Trophoblast cell (in vitro differentiated cells and primary cell): ENCODE measurements around the gene TSHZ3.

Experiments
- DNase-seq, 2 donors: peaks; one replicate each; pipeline ENCODE4 v3.0.0-alpha.2; 2016
- H2AFZ ChIP-seq: 2 replicates; pipeline ENCODE4 v1.6.1; 2013; ENCODE audit warnings: low read length, moderate library complexity, mild to moderate bottlenecking; ENCODE audit not compliant: insufficient read depth, poor library complexity
- H2AK5ac ChIP-seq: 2 replicates; pipeline ENCODE4 v1.6.1; 2013; ENCODE audit warnings: mild to moderate bottlenecking, low read length
- H2BK120ac ChIP-seq: 2 replicates; pipeline ENCODE4 v1.6.1; 2013; ENCODE audit warnings: low read length, mild to moderate bottlenecking, moderate library complexity; ENCODE audit not compliant: insufficient read depth, poor library complexity
- H2BK12ac ChIP-seq: 2 replicates; pipeline ENCODE4 v1.6.1; 2013; ENCODE audit warnings: mild to moderate bottlenecking, low read length, moderate library complexity
- H2BK5ac ChIP-seq: 2 replicates; pipeline ENCODE4 v1.6.1; 2013; ENCODE audit warnings: low read length, low read depth, moderate library complexity, mild to moderate bottlenecking; ENCODE audit not compliant: poor library complexity
- H3K14ac ChIP-seq: 2 replicates; pipeline ENCODE4 v1.6.1; 2013; ENCODE audit warnings: mild to moderate bottlenecking, low read length
- H3K18ac ChIP-seq: 2 replicates; pipeline ENCODE4 v1.6.1; 2013; ENCODE audit warnings: mild to moderate bottlenecking, low read length
- H3K23ac ChIP-seq: 2 replicates; pipeline ENCODE4 v1.6.1; 2013; ENCODE audit warnings: low read length
- H3K27ac ChIP-seq: 2 replicates; pipeline ENCODE4 v1.5.1; 2013; ENCODE audit warnings: low read depth, mild to moderate bottlenecking, inconsistent platforms, low read length, moderate library complexity
- H3K27me3 ChIP-seq: 2 replicates; pipeline ENCODE4 v1.6.1; 2013; ENCODE audit warnings: inconsistent platforms, mild to moderate bottlenecking, low read length, moderate library complexity; ENCODE audit not compliant: insufficient read depth
- H3K36me3 ChIP-seq, 2 experiments: 1 replicate in 1 of 2; 2 replicates in 1 of 2; pipeline ENCODE4 v1.6.1; 2013; ENCODE audit warnings: low read length in 2 of 2, mild to moderate bottlenecking in 2 of 2, moderate library complexity in 1 of 2; ENCODE audit not compliant: insufficient read depth in 2 of 2, control insufficient read depth in 1 of 2
- H3K4ac ChIP-seq: 2 replicates; pipeline ENCODE4 v1.6.1; 2013; ENCODE audit warnings: low read depth, mild to moderate bottlenecking, low read length, moderate library complexity
- H3K4me1 ChIP-seq, 2 experiments: 1 replicate in 1 of 2; 2 replicates in 1 of 2; pipeline ENCODE4 v1.6.1; 2013; ENCODE audit warnings: low read length in 2 of 2, mild to moderate bottlenecking in 2 of 2, moderate library complexity in 1 of 2; ENCODE audit not compliant: insufficient read depth in 2 of 2, control insufficient read depth in 1 of 2
- H3K4me2 ChIP-seq: 2 replicates; pipeline ENCODE4 v1.6.1; 2013; ENCODE audit warnings: inconsistent platforms, mild to moderate bottlenecking, low read length, moderate library complexity
- H3K4me3 ChIP-seq: 2 replicates; pipeline ENCODE4 v1.5.1; 2013; ENCODE audit warnings: mild to moderate bottlenecking, low read depth, low read length, inconsistent platforms
- H3K79me1 ChIP-seq: one replicate; pipeline ENCODE4 v1.6.1; 2013; ENCODE audit warnings: low read length
- H3K79me2 ChIP-seq: 2 replicates; pipeline ENCODE4 v1.6.1; 2013; ENCODE audit warnings: low read length, mild to moderate bottlenecking; ENCODE audit not compliant: control insufficient read depth, insufficient read depth, poor library complexity
- H3K9ac ChIP-seq: 2 replicates; pipeline ENCODE4 v1.6.1; 2013; ENCODE audit warnings: mild to moderate bottlenecking, low read length
- H3K9me3 ChIP-seq: 2 replicates; pipeline ENCODE4 v1.6.1; 2013; ENCODE audit warnings: low read depth, mild to moderate bottlenecking, control low read depth, inconsistent platforms, low read length; ENCODE audit not compliant: insufficient read depth
- H4K12ac ChIP-seq: 2 replicates; pipeline ENCODE4 v1.6.1; 2013; ENCODE audit warnings: low read depth, mild to moderate bottlenecking, low read length, moderate library complexity
- H4K8ac ChIP-seq: 2 replicates; pipeline ENCODE4 v1.6.1; 2013; ENCODE audit warnings: low read depth, mild to moderate bottlenecking, low read length, moderate library complexity
- H4K91ac ChIP-seq: one replicate; pipeline ENCODE4 v1.6.1; 2013; ENCODE audit warnings: low read depth, mild to moderate bottlenecking, low read length, moderate library complexity
- whole genome bisulfite sequencing: extraction: QIAGEN DNeasy Blood & Tissue Kit; methylation state at CpG from one replicate; pipeline ENCODE4 v1.1.7; 2013; ENCODE audit warnings: missing lambda C conversion rate; ENCODE audit not compliant: insufficient read length, insufficient coverage; ENCODE audit errors: extremely low coverage; 5-methylcytosine and 5-hydroxymethylcytosine counted together

Gene TSHZ3

GRCh38 chr19:31254611-31255010 is 94.6 kb downstream of the TSHZ3 start:
- no peak overlapping the region for H2AK5ac ChIP-seq
- peak; percentile 33 to 60 for DNase-seq
- no peak overlapping the region for H3K18ac ChIP-seq
- no peaks in the 10 kb centered on the region for H3K79me1 ChIP-seq
- no peaks in the 10 kb centered on the region for H3K36me3 ChIP-seq
- H3K27ac ChIP-seq, result no peak overlapping the region
- no peaks in the 10 kb centered on the region for H3K27me3 ChIP-seq
- no peak overlapping the region for H2BK5ac ChIP-seq
- no peak overlapping the region for H3K14ac ChIP-seq
- H3K23ac ChIP-seq, result no peak overlapping the region
- no peak overlapping the region for H4K12ac ChIP-seq
- H3K4me3 ChIP-seq, result no peak overlapping the region
- no CpG with 5 or more reads among the region's 4 CpGs for WGBS
- no peaks in the 10 kb centered on the region for H3K4me1 ChIP-seq
- no peaks in the 10 kb centered on the region for H3K9me3 ChIP-seq
- no peak overlapping the region for H2BK120ac ChIP-seq
- no peak overlapping the region for H4K8ac ChIP-seq
- H3K4me2 ChIP-seq, result no peak overlapping the region
- no peaks in the 10 kb centered on the region for H3K79me2 ChIP-seq
- H3K9ac ChIP-seq, result no peak overlapping the region
- no peak overlapping the region for H2BK12ac ChIP-seq
- H2AFZ ChIP-seq, result no peak overlapping the region
- H3K4ac ChIP-seq, result no peak overlapping the region
- no peak overlapping the region for H4K91ac ChIP-seq

- no peak overlapping the region for H4K91ac ChIP-seq
- no peaks in the 10 kb centered on the region for H3K27me3 ChIP-seq
- DNase-seq, result peak; percentile 63 to 79
- no peak overlapping the region for H3K4ac ChIP-seq
- no peak overlapping the region for H3K4me2 ChIP-seq
- no CpG with 5 or more reads among the region's 7 CpGs for WGBS
- no peaks in the 10 kb centered on the region for H3K4me1 ChIP-seq
- no peak overlapping the region for H3K9ac ChIP-seq
- no peak overlapping the region for H2BK12ac ChIP-seq
- no peak overlapping the region for H2AK5ac ChIP-seq
- H4K12ac ChIP-seq, result no peak overlapping the region
- no peak overlapping the region for H2BK120ac ChIP-seq
- no peak overlapping the region for H3K18ac ChIP-seq
- H3K14ac ChIP-seq, result no peak overlapping the region
- no peak overlapping the region for H3K27ac ChIP-seq
- H3K23ac ChIP-seq, result no peak overlapping the region
- no peaks in the 10 kb centered on the region for H3K79me2 ChIP-seq
- no peak overlapping the region for H2BK5ac ChIP-seq
- no peaks in the 10 kb centered on the region for H3K36me3 ChIP-seq
- H3K79me1 ChIP-seq, result no peaks in the 10 kb centered on the region
- no peaks in the 10 kb centered on the region for H3K9me3 ChIP-seq
- no peak overlapping the region for H2AFZ ChIP-seq
- H4K8ac ChIP-seq, result no peak overlapping the region
- H3K4me3 ChIP-seq, result no peak overlapping the region
These were observed 95.1 kb downstream of the TSHZ3 start for GRCh38 chr19:31254180-31254551.

GRCh38 chr19:31253526-31254179 is 95.6 kb downstream of the TSHZ3 start:
- Histone ChIP-seq H3K79me2 (no peaks in the 10 kb centered on the region), H3K4ac (no peak overlapping the region), H3K18ac (no peak overlapping the region), H3K27me3 (no peaks in the 10 kb centered on the region), H2AK5ac (no peak overlapping the region), H3K14ac (no peak overlapping the region), H3K79me1 (no peaks in the 10 kb centered on the region), H4K8ac (no peak overlapping the region), H2BK5ac (no peak overlapping the region), H2BK120ac (no peak overlapping the region), H3K9ac (no peak overlapping the region), H3K36me3 (no peaks in the 10 kb centered on the region), H3K9me3 (no peaks in the 10 kb centered on the region), H3K4me1 (no peaks in the 10 kb centered on the region), H3K4me2 (no peak overlapping the region), H4K12ac (no peak overlapping the region), H2AFZ (no peak overlapping the region), H4K91ac (no peak overlapping the region), H2BK12ac (no peak overlapping the region), H3K23ac (no peak overlapping the region), H3K4me3 (no peak overlapping the region), H3K27ac (no peak overlapping the region)
- no peak for DNase-seq
- no CpG with 5 or more reads among the region's 6 CpGs for WGBS

- no peak overlapping the region for H3K9ac ChIP-seq
- no peak overlapping the region for H2BK5ac ChIP-seq
- no peak overlapping the region for H3K14ac ChIP-seq
- H2BK12ac ChIP-seq, result no peak overlapping the region
- no peak overlapping the region for H3K4me3 ChIP-seq
- H3K4ac ChIP-seq, result no peak overlapping the region
- no peak overlapping the region for H3K18ac ChIP-seq
- no CpG with 5 or more reads among the region's 2 CpGs for WGBS
- no peak overlapping the region for H2AK5ac ChIP-seq
- no peak overlapping the region for H4K91ac ChIP-seq
- H3K79me2 ChIP-seq, result no peaks in the 10 kb centered on the region
- H3K27ac ChIP-seq, result no peak overlapping the region
- no peaks in the 10 kb centered on the region for H3K36me3 ChIP-seq
- no peak overlapping the region for H3K23ac ChIP-seq
- H3K4me2 ChIP-seq, result no peak overlapping the region
- H3K79me1 ChIP-seq, result no peaks in the 10 kb centered on the region
- H4K8ac ChIP-seq, result no peak overlapping the region
- H3K27me3 ChIP-seq, result no peaks in the 10 kb centered on the region
- H2AFZ ChIP-seq, result no peak overlapping the region
- no peaks in the 10 kb centered on the region for H3K4me1 ChIP-seq
- no peaks in the 10 kb centered on the region for H3K9me3 ChIP-seq
- no peak overlapping the region for H4K12ac ChIP-seq
- no peak overlapping the region for H2BK120ac ChIP-seq
- no peak for DNase-seq
These were observed 96.8 kb downstream of the TSHZ3 start for GRCh38 chr19:31252441-31252840.
